Retinal pigment epithelial cell (primary cell): Measurements from ENCODE around the gene SCN3B.

ENCODE experiments used
- DNase-seq: peaks from one replicate; pipeline ENCODE4 v3.0.0-alpha.2; 2010; ENCODE audit warnings: low read depth
- H3K4me3 ChIP-seq: 2 replicates; pipeline ENCODE4 v1.5.1; 2011; ENCODE audit warnings: mild to moderate bottlenecking, low read length, control low read depth, moderate library complexity
- CTCF ChIP-seq: conservative IDR thresholded peaks from 2 replicates; pipeline ENCODE4 v1.5.1; 2011; ENCODE audit warnings: low read depth, low read length, control low read depth, inconsistent platforms

Gene SCN3B

GRCh38 chr11:123659311-123659710, 4.9 kb upstream of the SCN3B start:
- DNase-seq = no peak
- H3K4me3 ChIP-seq = no peak overlapping the region
- TF ChIP-seq CTCF = no peak

- DNase-seq = no peak
- peak overlapping the region; percentile 57 for H3K4me3 ChIP-seq
- TF ChIP-seq CTCF = peak; percentile 37
These were observed 428 bp downstream of the SCN3B start for GRCh38 chr11:123653827-123654565.

- H3K4me3 ChIP-seq = peak overlapping the region; percentile 57
- DNase-seq = no peak
- TF ChIP-seq CTCF = no peak
These were observed 969 bp downstream of the SCN3B start for GRCh38 chr11:123653483-123653826.

GRCh38 chr11:123652599-123652998, 1.8 kb downstream of the SCN3B start:
- H3K4me3 ChIP-seq = no peak overlapping the region
- TF ChIP-seq CTCF = no peak
- no peak for DNase-seq

GRCh38 chr11:123650901-123651300, 3.5 kb downstream of the SCN3B start:
- no peak for DNase-seq
- no peak for TF ChIP-seq CTCF
- H3K4me3 ChIP-seq = no peak overlapping the region

GRCh38 chr11:123645286-123645975, 9.0 kb downstream of the SCN3B start:
- H3K4me3 ChIP-seq = no peak overlapping the region
- no peak for TF ChIP-seq CTCF
- no peak for DNase-seq

- H3K4me3 ChIP-seq = no peak overlapping the region
- no peak for TF ChIP-seq CTCF
- DNase-seq = no peak
These were observed 12.0 kb downstream of the SCN3B start for GRCh38 chr11:123642435-123642834.
